Occipital lobe (tissue), 2 donors: ENCODE data around the gene OR11A1. TPM values are rescaled to one million over a fixed set of nuclear protein-coding genes. Genes with fewer than 3 reads are reported as not detected.
"Not testable (repeated sequence)": the region's sequence is repeated elsewhere in the genome, so short reads cannot be mapped to it uniquely, and the experiment has no call there.

ENCODE experiments used
- DNase-seq: peaks from one replicate; lab custom pipeline; 2025; lab: John Stamatoyannopoulos, UW
- total RNA-seq: library from RNA; depleted of rRNA; stranded (reverse); fragments of >200 nt; gene quantifications from one replicate; pipeline ENCODE4 v1.2.3, GENCODE V29; 2014

The OR11A1 gene
- total RNA-seq, 1 donor from 2014 or later = not detected

DNA sequence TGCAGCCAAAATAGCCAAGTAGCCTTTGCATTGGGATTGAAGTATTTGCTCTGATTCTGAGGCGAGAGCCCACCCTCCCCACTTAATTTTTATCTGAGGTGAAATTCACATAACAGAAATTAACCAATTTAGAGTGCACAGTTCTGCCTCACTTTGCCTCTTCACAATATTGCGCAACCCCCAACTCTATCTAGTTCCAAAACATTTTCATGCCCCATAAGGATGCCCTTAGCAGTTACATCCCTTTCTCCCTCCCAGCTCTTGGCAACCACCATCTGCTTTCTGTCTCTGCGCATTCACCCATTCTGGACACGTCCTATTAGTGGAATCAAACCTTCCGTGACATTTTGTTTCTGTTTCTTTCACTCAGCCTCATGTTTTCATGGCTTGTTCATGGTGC, 21.9 kb upstream of the OR11A1 start:
- DNase-seq = no peak

DNA sequence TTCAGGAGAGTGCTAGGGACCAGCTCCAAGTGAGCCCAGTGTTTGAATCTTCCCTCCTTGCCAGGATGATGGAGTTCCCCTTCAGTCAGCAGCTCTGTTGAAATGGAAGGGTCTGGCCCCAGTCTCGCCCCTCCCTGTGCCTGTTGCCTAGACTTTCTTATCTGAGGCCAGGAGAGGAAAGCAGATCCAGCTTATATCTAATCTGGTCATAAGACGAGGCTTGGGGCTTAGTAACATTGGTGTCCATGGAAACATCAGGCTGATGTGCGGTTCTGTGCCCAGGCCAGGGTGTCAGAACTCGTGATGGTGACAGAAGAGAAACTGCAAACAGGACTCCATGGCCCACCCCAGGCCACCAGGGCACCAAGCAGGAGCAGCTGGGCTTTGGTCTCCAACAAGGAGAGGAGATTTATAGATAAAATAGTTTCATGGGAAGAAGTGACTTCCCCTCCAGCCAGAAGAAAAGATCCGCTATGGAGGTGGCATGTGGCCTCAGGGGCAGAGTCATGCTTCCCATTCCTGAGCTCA, 21.1 kb upstream of the OR11A1 start:
- DNase-seq = no peak

DNA sequence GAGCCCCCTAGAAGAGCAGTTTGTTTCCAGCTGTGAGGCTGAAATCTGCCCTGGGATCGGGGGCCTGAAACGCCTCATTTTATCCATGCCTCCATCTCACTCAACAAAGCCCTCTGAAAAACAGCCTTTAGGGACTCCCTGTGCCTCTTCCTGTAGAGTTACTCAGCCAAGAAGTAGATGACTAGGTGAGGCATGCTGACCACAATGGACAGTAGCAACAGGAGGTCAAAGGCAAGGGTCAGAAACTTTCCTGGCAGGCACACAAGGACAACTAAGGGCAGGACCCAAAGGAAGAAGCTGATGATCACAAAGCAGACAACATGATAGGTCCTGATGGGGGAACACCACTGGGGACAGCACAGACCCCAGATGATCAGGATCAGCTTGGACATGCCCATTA, 18.1 kb upstream of the OR11A1 start:
- DNase-seq = no peak

GRCh38 chr6:29466241-29466640, 9.4 kb upstream of the OR11A1 start:
- no peak for DNase-seq

- DNase-seq = no peak
Observed at GRCh38 chr6:29465801-29466200, 8.9 kb upstream of the OR11A1 start.

DNA sequence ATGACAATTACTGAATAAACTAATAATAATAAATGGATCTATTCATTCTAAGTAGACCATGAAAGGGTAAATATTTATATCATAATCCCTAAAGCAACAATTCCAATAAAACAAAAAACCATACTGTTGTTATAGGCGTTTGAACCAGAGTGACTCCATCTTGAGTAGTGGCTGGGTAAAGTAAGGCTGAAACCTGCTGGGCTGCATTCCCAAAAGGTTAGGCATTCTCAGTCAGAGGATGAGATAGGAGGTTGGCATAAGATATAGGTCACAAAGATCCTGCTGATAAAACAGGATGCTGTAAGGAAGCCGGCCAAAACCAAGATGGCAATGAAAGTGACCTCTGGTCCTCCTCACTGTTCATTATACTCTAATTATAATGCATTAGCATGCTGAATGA, 8.4 kb upstream of the OR11A1 start:
- DNase-seq = no peak

- no peak for DNase-seq
Observed at GRCh38 chr6:29462022-29462421, 5.2 kb upstream of the OR11A1 start.

- DNase-seq = no peak
Observed at GRCh38 chr6:29461021-29461814, 4.3 kb upstream of the OR11A1 start.

GRCh38 chr6:29451471-29452193, 5.2 kb downstream of the OR11A1 start:
- DNase-seq = no peak

- DNase-seq = no peak
Observed at GRCh38 chr6:29447670-29448069, 9.2 kb downstream of the OR11A1 start.

- not testable (repeated sequence) for DNase-seq
Observed at GRCh38 chr6:29444031-29444430, 12.8 kb downstream of the OR11A1 start.

GRCh38 chr6:29442719-29443118, 14.2 kb downstream of the OR11A1 start:
- DNase-seq = no peak

GRCh38 chr6:29439006-29439405, 17.9 kb downstream of the OR11A1 start, which contains the start of gene OR10C1:
TSS of gene OR10C1 (plus strand) at chr6:29439306. CDS start at chr6:29440016, 710 bp downstream.
- DNase-seq = no peak

DNA sequence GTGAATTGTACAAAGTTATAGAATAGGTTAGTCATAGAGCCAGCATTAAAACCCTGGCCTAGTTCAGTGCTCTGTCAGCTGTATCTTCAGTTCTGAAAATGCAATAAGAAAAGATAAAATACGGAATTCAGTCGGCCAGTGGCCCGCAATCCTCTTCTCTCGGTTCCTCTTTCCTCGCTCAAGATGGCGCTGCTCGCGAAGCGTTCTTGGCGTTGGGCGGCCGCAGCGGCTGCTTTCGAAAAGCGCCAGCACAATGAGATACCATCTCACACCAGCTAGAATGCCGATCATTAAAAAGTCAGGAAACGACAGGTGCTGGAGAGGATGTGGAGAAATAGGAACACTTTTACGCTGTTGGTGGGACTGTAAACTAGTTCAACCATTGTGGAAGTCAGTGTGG, 20.1 kb downstream of the OR11A1 start:
- DNase-seq = not testable (repeated sequence)

DNA sequence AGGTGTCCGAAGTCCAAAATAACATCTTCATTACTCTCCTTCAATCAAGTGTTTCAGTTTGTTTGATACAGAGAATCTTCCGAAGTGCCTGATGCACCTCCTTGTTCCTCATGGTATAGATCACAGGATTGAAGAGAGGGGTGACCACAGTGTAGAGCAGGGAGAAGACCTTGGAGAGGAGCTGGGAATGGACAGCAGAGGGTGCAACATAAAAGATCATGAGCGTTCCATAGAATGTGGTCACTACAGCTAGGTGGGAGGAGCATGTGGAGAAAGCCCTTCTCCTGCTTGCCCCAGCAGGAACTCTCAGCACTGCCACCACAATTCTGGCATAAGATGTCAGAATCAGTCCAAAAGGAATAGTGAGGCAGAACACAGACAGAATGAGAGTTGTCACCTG, 30.2 kb downstream of the OR11A1 start:
- DNase-seq = no peak

- DNase-seq = no peak
Observed at GRCh38 chr6:29425075-29425474, 31.8 kb downstream of the OR11A1 start.

DNA sequence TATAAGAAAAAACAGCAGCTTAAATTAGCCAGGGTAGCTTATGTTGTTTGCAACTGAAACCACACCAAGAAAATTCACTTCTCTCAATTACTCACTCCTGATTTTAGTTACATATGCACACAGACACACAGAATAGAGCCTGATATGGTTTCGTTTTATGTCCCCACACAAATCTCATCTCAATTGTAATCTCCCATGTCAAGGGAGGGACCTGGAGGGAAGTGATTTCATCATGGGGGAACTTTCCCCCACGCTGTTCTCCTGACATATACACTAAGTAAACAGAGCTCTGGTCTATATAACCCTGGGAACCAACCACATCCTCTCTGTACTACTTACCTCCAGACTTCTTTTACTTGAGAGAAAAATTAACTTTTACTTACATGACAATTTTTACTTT, 32.3 kb downstream of the OR11A1 start:
- no peak for DNase-seq

DNA sequence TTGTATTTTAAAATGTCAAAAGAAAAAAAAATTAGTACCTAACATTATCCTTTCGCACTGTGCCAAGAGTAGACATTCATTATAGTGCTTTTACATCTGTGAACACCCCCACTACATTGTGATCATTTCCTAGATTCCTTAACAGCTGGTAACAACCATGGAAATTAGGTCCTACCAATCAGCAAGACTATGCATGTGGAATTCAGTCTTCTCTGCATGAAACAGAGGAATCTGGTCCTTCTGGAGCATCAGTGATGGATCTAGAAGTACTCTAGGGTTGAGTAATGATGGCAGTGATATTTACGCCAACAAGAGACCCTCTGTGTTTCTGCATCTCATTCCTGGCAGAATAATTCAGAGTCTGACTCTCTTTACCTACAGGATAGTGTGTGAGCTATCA, 32.7 kb downstream of the OR11A1 start:
- DNase-seq = no peak

- DNase-seq = no peak
Observed at GRCh38 chr6:29419516-29419915, 37.4 kb downstream of the OR11A1 start.

DNA sequence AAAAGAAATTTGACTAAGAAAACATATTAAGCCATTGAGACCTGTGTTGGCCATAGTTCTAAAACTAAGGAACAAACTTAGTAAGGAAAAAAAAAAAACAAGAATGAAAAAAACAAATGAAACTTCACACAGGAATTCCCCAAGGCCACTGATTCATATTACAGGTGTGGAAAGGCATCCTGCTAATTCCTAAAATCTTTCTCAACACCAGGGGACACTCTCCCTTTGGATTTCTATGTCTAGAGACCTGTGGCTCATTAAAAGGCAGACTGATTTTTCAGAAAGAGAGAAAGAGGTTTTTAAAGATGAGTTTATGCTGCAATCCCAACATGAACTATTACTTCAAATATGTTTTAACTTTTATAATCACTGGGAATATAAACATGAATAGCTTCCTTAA, 42.3 kb downstream of the OR11A1 start, which contains the start of gene OR12D1:
Gene OR12D1 (plus strand): TSS at position 341 of the 400 bp plus-strand sequence.
- no peak for DNase-seq

DNA sequence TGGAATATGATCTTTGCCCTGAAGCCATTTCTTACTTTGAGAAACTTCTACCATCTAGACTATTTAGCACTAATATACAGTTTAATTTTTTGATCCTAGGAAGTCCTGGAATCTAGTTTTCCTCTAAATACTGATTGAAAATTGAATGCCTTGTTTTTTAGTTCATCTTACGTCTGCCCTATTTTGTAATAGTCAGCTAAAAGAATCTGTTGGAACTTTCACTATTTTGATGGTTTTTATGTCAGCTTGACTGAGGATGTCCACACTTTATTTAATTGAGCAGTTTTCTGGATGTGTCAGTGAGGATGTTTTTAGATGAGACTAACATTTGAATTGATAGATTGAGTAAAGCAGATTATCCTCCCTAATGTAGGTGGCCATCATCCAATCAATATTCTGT, 53.1 kb downstream of the OR11A1 start:
- DNase-seq = no peak

DNA sequence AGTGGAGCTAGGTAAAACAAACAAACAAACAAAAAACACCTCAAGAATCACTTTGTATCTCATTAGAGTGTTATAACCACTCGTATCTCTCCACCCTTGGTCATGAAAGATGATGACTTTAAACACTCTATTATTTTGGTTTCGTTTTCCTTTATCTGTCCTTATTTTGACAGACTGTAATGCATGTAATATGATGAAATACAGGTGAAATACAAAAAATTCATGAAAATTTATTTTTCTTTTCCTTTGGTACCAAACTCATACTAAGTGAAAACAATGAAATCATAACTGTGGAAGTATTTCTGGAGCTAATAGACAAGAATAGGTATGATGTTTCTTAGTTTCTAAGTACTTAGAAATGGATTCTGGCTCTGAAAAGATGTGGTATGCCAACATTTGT, 57.3 kb downstream of the OR11A1 start:
- no peak for DNase-seq

DNA sequence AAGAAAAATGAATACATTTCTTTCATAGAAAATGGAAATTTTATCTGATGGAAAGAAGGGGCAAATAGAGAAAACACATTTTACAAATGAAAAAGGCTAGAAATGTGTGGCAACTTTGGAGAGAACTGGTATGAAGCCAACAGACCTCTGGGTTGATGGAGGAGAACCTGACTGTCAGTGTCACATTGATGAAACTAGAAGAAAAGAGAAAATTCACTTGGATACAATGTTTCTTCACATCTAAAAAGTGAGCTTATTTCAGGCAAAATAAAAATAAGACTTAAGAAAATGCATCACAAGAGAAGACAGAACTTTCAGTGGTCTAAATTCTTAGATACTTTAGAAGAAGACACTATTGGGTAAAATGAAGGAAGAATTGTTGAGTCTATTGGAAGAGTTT, 61.5 kb downstream of the OR11A1 start, which contains the start of gene OR12D2:
Gene OR12D2 (plus strand): TSS at position 301 of the 400 bp plus-strand sequence. CDS start 1,069 bp downstream, outside the sequence.
- DNase-seq = no peak
